DMS53 treated with DMSO at 0.1 percent for 48 hours (cell line): ENCODE results near the gene KLF16.

Experiments used
- DNase-seq: peaks from one replicate; lab custom pipeline; 2025; ENCODE audit not compliant: unreplicated experiment; lab: John Stamatoyannopoulos, UW

KLF16 gene

DNA sequence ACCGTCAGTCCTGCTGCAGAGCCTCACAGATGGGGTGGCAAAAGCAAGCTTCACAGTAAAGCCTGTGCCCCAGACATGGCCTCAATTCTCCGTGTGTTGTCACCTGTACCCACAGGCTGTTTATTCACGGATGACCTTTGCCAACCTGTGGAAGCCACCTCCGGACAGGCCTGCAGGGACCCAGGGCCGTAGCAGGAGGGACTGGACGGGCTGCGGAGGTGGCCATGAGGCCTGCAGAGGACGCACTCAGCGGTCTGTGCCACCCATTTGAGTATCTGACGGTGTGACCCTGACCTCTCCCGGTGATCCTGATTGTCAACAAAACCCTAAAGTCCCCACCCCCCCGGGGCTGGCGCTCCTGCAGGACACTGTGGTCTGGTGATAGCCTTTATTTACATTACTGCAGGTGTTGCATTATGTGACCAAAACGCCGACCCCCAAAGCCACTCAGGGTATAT is 7.8 kb upstream of the KLF16 start:
- DNase-seq, result no peak

DNA sequence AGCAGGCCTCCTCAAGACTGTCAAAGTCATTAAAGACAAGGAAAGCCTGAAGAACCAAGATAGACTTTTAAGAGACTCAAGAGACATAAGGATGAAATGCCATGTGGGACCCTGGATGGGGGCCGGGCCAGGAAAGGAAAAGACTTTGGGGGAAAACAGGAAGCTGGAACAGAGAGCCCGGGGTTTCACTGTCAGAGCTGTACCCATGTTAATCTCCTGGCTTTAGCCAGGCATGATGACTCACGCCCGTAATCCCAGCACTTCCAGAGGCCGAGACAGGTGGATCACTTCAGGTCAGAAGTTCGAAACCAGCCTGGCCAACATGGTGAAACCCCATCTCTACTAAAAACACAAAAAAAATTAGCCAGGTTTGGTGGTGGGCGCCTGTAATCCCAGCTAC is 5.6 kb upstream of the KLF16 start:
- no peak for DNase-seq

DNA sequence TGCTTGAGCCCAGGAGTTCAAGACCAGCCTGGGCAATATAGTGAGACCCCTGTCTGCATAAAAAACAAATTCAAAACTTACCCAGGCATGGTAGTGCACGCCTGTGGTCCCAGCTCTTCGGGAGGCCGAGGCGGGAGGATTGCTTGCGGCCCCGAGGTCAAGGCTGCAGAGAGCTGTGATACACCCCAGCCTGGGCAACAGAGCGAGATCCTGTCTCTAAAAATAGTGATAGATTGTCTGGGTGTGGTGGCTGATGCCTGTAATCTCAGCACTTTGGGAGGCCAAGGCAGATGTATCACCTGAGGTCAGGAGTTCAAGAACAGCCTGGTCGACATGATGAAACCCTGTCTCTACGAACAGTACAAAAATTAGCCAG is 4.0 kb upstream of the KLF16 start:
- no peak for DNase-seq

DNA sequence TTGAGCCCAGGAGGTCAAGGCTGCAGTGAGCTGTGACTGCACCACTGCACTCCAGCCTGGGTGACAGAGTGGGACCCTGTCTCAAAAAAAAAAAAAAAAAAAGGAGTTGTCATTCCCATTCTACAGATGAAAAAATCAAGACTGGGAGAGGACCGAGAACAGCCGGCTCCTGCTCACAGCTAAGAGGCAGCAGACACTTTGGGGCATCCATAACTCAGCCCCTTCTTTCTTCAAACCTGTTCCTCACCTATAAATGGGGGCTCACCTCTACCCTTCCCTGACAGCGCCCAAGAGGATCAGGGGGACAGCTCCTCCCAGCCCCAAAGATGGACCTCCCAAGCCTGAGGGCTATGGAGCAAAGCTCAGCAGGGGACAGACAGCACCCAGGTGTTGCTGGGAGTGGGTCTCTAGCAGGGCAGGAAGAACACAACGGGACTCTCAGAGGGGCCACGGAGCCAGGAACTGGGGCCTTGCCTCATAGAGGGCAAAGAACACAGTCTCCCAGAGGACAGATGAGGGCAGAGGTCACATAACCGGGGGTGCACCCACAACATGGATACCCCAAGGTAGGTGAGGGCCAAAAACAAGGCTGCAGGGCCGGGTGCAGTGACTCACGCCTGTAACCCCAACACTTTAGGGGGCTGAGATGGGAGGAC is 3.4 kb upstream of the KLF16 start:
- DNase-seq, result no peak

DNA sequence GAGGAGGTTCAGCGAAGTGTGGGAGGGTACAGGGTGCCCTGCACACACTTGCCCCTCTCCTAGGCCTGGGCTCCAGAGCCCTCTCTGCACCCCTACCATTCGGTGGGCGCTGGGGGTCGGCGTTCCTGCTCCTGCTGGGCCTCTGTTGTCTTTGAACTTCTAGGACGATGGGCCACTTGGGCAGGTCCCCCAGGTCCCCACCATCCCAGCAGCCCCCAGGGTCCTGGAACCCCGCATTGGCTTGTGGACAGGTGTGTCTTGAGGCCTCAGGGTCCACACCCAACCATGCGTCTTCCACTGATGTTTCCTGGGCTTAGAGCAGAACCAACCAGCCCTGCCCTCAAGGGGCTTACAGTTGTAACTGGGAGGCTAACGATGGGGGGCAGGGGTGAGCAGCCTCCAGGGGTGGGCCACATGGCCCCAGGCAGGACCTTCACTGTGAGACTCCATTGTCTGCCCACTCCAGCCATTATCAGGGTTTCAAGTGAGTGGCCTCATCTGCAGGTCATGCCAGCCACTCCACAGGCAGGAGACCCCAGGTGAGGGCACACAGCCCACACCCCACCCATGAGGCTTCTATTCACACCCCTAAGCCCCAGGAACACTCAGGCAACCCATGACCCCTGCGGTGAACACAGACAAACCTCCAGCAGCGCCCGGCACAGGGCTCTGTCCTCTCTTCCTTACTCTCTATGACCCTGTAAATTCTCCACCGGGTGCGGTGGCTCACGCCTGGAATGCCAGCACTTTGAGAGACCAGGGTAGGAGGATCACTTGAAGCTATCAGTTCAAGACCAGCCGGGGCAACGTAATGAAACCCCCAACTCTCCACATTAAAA is 2.0 kb upstream of the KLF16 start:
- DNase-seq, result no peak

GRCh38 chr19:1864480-1865171 is 1.2 kb upstream of the KLF16 start:
- DNase-seq, result peak; percentile 8

- peak; percentile 67 for DNase-seq
Observed at GRCh38 chr19:1863638-1864479, 480 bp upstream of the KLF16 start.

DNA sequence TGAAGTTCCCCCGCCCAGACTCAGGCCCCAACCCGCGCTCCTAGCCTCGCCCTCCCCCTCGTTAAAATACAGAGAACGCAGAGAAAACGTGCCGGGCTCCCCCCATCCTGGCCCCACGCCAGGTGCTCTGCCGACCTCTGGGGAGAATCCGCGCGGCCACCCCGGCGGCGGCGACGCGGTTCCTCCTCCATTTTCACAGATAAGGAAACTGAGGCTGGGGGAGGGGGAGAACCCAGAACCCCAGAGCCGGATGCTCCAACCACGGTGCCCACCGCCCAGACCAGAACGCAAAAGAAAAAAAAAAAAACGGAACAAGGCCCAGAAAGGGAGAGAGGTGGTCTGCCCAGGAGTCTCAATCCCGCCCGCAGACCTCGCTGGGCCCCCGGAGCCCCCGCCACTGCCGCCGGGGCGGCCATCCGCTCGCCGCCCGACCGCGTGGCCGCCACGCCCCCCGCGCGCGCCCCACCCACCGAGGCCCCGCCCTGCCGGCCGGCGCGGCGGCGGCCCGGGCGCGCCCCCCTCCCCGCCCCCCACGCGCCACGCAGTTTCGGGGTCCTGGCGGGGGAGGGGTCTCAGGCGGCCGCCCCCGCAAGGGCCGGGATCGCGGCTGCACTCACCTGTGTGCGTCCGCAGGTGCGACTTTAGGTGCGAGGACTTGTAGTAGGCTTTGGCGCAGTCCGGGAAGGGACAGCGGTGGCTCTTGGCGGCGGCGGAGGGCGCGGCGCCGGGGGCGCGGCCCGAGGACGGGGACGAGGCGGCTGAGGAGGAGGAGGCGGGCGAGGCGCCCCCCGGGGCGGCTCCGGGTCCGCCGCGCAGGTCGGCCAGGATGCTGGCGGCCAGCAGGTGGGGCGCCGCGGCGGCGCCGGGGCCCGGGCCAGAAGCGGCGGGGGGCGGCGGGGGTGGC is 703 bp downstream of the KLF16 start:
- peak; percentile 1 for DNase-seq

GRCh38 chr19:1862068-1862423 is 1.3 kb downstream of the KLF16 start:
- no peak for DNase-seq

- no peak for DNase-seq
Observed at GRCh38 chr19:1861599-1862031, 1.8 kb downstream of the KLF16 start.

- no peak for DNase-seq
Observed at GRCh38 chr19:1860821-1861598, 2.4 kb downstream of the KLF16 start.

DNA sequence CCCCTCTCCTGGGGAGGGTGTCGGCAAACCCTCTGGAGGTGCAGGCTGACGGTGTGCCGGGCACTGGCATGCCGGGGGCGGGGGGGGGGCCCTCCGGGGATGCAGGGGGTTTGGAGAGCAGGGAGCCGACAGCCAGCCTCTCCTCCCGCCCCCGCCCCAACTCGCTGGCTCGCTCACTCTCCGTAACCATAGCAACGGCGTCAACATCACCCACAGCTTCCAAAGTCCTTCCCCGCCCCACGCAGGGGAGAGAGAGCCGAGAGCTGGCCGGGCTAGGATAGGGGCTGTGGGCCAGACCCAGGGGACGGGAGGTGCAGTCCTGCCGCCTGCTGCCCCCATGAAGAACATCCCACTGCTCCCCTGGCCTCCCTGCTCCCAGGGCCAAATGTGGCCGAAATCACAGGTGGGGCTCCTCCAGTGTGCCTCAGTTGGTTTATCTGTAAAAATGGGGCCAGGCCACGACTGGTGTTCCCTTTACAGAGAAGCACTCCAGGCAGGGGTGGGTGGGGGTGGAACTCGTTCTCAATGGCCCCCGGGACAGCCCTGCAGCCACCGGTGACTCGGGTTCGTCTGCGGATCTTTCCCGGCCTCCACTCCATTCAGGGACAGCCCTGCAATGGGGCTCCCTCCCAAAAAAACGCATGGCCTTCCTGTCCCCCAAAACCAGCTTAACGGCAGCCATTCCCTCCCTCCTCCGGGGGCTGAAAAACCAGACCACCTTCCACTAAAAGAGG is 3.2 kb downstream of the KLF16 start:
- no peak for DNase-seq

DNA sequence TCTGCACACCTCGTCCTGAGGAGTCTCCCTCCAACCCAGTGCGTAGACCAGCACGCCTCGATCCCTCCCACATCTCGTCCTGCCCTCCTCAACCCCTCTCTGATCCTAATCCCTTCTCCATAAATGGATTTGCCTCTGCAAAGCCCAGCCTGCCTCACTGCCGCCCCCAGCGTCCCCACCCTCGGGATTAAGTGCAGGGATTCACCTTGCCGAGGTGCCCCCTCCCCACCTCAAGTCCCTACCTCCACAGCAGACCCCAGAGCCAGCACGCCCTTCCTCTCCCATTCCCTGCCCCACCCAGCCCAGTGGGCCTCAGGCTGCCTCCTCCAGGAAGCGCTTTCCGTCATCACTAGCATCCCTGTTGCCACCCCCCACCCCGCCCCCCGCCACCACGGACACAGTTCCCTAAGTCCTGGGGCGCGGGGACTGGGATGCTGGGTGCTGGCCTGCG is 4.0 kb downstream of the KLF16 start:
- no peak for DNase-seq

DNA sequence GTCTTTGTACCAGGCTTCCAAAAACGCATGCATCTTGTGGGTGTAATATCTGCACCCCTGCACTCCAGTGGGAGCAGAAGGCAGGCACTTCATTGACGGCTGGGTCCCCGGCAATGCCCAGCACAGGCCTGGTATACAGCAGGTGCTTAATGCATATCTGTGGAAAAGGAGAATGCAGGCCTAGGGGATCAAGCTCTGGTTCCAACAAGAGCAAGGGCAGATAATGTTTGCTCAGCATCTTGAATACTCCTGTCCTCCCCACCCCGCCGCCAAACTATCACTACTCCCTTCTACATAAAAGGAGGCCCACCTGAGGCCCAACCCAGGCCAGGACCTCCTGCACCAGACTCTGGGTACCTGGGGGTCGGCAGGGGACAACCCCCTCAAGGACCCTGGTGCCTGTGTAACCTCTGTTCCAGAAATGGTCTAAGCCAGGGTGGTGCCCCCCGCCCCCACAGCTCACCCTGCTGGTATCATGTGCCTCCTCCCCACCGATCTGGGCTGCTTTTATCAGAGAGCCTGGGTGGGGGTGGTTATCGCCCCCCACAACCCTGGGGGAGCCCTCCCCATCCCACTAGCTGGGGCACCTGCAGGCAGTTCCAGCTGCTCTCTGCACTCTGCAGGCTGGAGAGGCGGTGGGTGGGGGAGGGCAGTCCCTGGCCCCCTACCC is 4.8 kb downstream of the KLF16 start:
- no peak for DNase-seq

- DNase-seq, result no peak
Observed at GRCh38 chr19:1857648-1858326, 5.6 kb downstream of the KLF16 start.

GRCh38 chr19:1856698-1857603 is 6.4 kb downstream of the KLF16 start:
- DNase-seq, result no peak
